Endothelial cell of umbilical vein (primary cell): Measurements from ENCODE around the gene BRF1. TPM values are rescaled to one million over a fixed set of nuclear protein-coding genes. Genes with fewer than 3 reads are reported as not detected.

Experiments used
- BruUV-seq: library from RNA; stranded (reverse); fragments of 400-500 nt; replicated peaks from 2 replicates; lab custom pipeline; 2021; lab: Mats Ljungman, UMichigan
- CTCF ChIA-PET: fragments of 300-600, 350-600 bp; sonication (Branson Sonifier 250); formaldehyde crosslinking; loops from one replicate; lab custom pipeline; 2021; ENCODE audit warnings: antibody characterized with exemption, inconsistent platforms; lab: Charles Lee
- POLR2A ChIA-PET: fragments of 300-600, 350-600 bp; sonication (Branson Sonifier 250); formaldehyde crosslinking; loops from one replicate; lab custom pipeline; 2021; ENCODE audit warnings: antibody characterized with exemption, inconsistent platforms; lab: Charles Lee
- DNase-seq: peaks from one replicate; pipeline ENCODE4 v3.0.0-alpha.2; 2011; ENCODE audit warnings: low read depth, low spot score
- FAIRE-seq: peaks from 2 replicates; lab custom pipeline; 2011; peaks lifted over from hg19 to GRCh38; lab: Jason Lieb, UNC
- H2AFZ ChIP-seq: 2 replicates; pipeline ENCODE4 v1.6.0; 2012; ENCODE audit warnings: low read depth, low read length, control low read depth, inconsistent platforms
- H3K27ac ChIP-seq: 2 replicates; pipeline ENCODE4 v1.5.1; 2011; ENCODE audit warnings: low read depth, mild to moderate bottlenecking, control low read depth, low read length, moderate library complexity; ENCODE audit not compliant: insufficient read depth
- H3K27me3 ChIP-seq, 2 experiments: 2 replicates each; pipeline versions ENCODE4 v1.6.0 to v1.6.1; 2011; ENCODE audit warnings: low read length in 2 of 2, mixed read lengths in 1 of 2; ENCODE audit not compliant: control insufficient read depth in 2 of 2, insufficient read depth in 2 of 2
- H3K36me3 ChIP-seq, 2 experiments: 2 replicates in 1 of 2; 3 replicates in 1 of 2; pipeline ENCODE4 v1.5.1; 2011; ENCODE audit warnings: low read length in 2 of 2, mild to moderate bottlenecking in 1 of 2, moderate library complexity in 1 of 2; ENCODE audit not compliant: control insufficient read depth in 2 of 2, insufficient read depth in 2 of 2; ENCODE audit errors: extremely low read depth in 1 of 2
- H3K4me1 ChIP-seq: 3 replicates; pipeline ENCODE4 v1.5.1; 2011; ENCODE audit warnings: mild to moderate bottlenecking, low read length; ENCODE audit not compliant: control insufficient read depth, insufficient read depth; ENCODE audit errors: extremely low read depth
- H3K4me2 ChIP-seq: 2 replicates; pipeline ENCODE4 v1.6.1; 2011; ENCODE audit warnings: low read length, control low read depth, mixed read lengths; ENCODE audit not compliant: insufficient read depth
- H3K4me3 ChIP-seq, 3 experiments: fragments of 200-600 bp in 1 of 3; sonication (generic), shearing (Covaris generic) in 1 of 3; replicated peaks in 1 of 3; 2 replicates each; pipeline ENCODE4 v1.5.1; 2011 to 2016; ENCODE audit warnings: control low read depth in 3 of 3, low read length in 3 of 3, mild to moderate bottlenecking in 2 of 3, inconsistent platforms in 1 of 3, low read depth in 1 of 3, moderate library complexity in 1 of 3; ENCODE audit not compliant: insufficient read depth in 1 of 3
- H3K79me2 ChIP-seq: 2 replicates; pipeline ENCODE4 v1.6.0; 2012; ENCODE audit warnings: low read length, inconsistent platforms; ENCODE audit not compliant: control insufficient read depth, insufficient read depth
- H3K9ac ChIP-seq: replicated peaks from 2 replicates; pipeline ENCODE3; 2011; ENCODE audit warnings: low read length, control low read depth; ENCODE audit not compliant: insufficient read depth; ENCODE audit errors: extremely low read depth
- H3K9me1 ChIP-seq: replicated peaks from 3 replicates; pipeline ENCODE4 v1.6.0; 2011; ENCODE audit warnings: mild to moderate bottlenecking, low read length; ENCODE audit not compliant: control insufficient read depth, insufficient read depth; ENCODE audit errors: extremely low read depth
- H3K9me3 ChIP-seq: replicated peaks from 2 replicates; pipeline ENCODE4 v1.5.1; 2012; ENCODE audit warnings: low read length, inconsistent platforms; ENCODE audit not compliant: control insufficient read depth, insufficient read depth
- H4K20me1 ChIP-seq: replicated peaks from 2 replicates; pipeline ENCODE3; 2011; ENCODE audit warnings: mild to moderate bottlenecking, low read length; ENCODE audit not compliant: control insufficient read depth, insufficient read depth; ENCODE audit errors: extremely low read depth
- EZH2 ChIP-seq: IDR thresholded peaks from 2 replicates; pipeline ENCODE4 v1.6.1; 2012; ENCODE audit warnings: borderline replicate concordance, low read depth, mild to moderate bottlenecking, moderate library complexity, low read length, inconsistent platforms; ENCODE audit not compliant: severe bottlenecking
- FOS ChIP-seq: IDR thresholded peaks from 2 replicates; pipeline ENCODE4 v1.6.1; 2011; ENCODE audit warnings: mild to moderate bottlenecking, low read length, moderate library complexity, borderline replicate concordance; ENCODE audit not compliant: insufficient read depth
- GATA2 ChIP-seq: IDR thresholded peaks from 2 replicates; pipeline ENCODE4 v1.7.0; 2011; ENCODE audit warnings: low read depth, mild to moderate bottlenecking, moderate library complexity, mixed read lengths, low read length; ENCODE audit not compliant: insufficient read length, insufficient read depth
- JUN ChIP-seq: IDR thresholded peaks from 2 replicates; pipeline ENCODE4 v1.6.1; 2011; ENCODE audit warnings: borderline replicate concordance, low read depth; ENCODE audit not compliant: insufficient read length, insufficient read depth
- MYC ChIP-seq: IDR thresholded peaks from one replicate; pipeline ENCODE4 v1.6.1; 2011; ENCODE audit warnings: mild to moderate bottlenecking, low read depth, low read length
- POLR2A ChIP-seq: IDR thresholded peaks from 2 replicates; pipeline ENCODE4 v1.6.1; 2012; ENCODE audit warnings: low read depth, mild to moderate bottlenecking, control low read depth, low read length
- POLR2AphosphoS5 ChIP-seq: IDR thresholded peaks from 2 replicates; pipeline ENCODE4 v1.6.1; 2012; ENCODE audit warnings: low read depth, mild to moderate bottlenecking, control low read depth, low read length, moderate library complexity; ENCODE audit not compliant: insufficient read depth
- dilution Hi-C: fragments of 300-500 bp; cut with MboI; formaldehyde crosslinking; loops from one replicate; pipeline ENCODE4 v1.15.0; 2019; ENCODE audit warnings: low sequenced_read_pairs; ENCODE audit not compliant: extremely low pct_ligation_motif_present
- intact Hi-C: fragments of 100-400 bp; cut with micrococcal nuclease; formaldehyde crosslinking; loops from one replicate; pipeline ENCODE4 v1.10.0; 2022
- polyA plus RNA-seq, 4 experiments: library from polyadenylated mRNA; depleted of rRNA in 3 of 4; stranded (reverse) in 3 of 4; unstranded in 1 of 4; fragments of >200 nt; gene quantifications; 2 replicates each; pipeline versions ENCODE4 v1.2.1 to v1.2.3, GENCODE V29; 2011 to 2012; ENCODE audit warnings: missing spikeins in 1 of 4
- total RNA-seq: library from RNA; stranded (reverse); gene quantifications from 2 replicates; pipeline ENCODE4 v1.2.3, GENCODE V29; 2021
- TF ChIP-seq, protein P1 (sequence below), 2 donors: IDR thresholded peaks; 1 replicate in 1 of 2; 2 replicates in 1 of 2; pipeline ENCODE4 v1.5.1; 2011; ENCODE audit warnings: low read length in 2 of 2, mild to moderate bottlenecking in 2 of 2, moderate library complexity in 2 of 2, control low read depth in 1 of 2, inconsistent platforms in 1 of 2, low read depth in 1 of 2; ENCODE audit not compliant: insufficient read depth in 1 of 2; ENCODE audit errors: extremely low read depth in 1 of 2
- TF ChIP-seq, protein P2 (sequence below): IDR thresholded peaks from 2 replicates; pipeline ENCODE4 v1.6.1; 2011; ENCODE audit not compliant: insufficient read depth, insufficient read length

The BRF1 gene
- total and polyA plus RNA-seq, 2 donors (not counting 3 experiments of a cell fraction or from before 2014, with no cell fraction given): 19.0 to 47.2 TPM

DNA sequence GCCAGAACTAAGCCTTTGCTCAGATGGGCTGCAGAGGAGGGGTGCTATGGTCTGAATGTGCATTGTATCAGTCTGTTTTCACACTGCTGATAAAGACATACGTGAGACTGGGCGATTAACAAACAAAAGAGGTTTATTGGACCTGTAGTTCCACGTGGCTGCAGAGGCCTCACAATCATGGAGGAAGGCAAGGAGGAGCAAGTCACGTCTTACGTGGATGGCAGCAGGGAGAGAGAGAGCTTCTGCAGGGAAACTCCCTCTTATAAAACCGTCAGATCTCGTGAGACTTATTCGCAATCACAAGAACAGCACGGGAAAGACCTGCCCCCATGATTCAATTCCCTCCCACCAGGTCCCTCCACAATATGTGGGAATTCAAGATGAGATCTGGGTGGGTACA is 3.8 kb upstream of the BRF1 start:
- Histone ChIP-seq H3K79me2 (peaks cover 6% of the 10 kb centered on the region), H3K36me3 (no peaks in the 10 kb centered on the region), H3K27me3 (no peaks in the 10 kb centered on the region), H4K20me1 (no peaks in the 10 kb centered on the region), H3K4me3 (no peak overlapping the region), H3K27ac (no peak overlapping the region), H3K9me1 (no peaks in the 10 kb centered on the region), H2AFZ (no peak overlapping the region), H3K4me2 (no peak overlapping the region), H3K9me3 (no peaks in the 10 kb centered on the region), H3K9ac (no peak overlapping the region), H3K4me1 (peaks cover 5% of the 10 kb centered on the region)
- CTCF ChIA-PET: no interaction called here
- TF ChIP-seq EZH2 (no peak), POLR2AphosphoS5 (no peak), FOS (no peak), POLR2A (no peak), JUN (no peak), MYC (no peak), GATA2 (no peak)
- TF ChIP-seq, protein P1, sequence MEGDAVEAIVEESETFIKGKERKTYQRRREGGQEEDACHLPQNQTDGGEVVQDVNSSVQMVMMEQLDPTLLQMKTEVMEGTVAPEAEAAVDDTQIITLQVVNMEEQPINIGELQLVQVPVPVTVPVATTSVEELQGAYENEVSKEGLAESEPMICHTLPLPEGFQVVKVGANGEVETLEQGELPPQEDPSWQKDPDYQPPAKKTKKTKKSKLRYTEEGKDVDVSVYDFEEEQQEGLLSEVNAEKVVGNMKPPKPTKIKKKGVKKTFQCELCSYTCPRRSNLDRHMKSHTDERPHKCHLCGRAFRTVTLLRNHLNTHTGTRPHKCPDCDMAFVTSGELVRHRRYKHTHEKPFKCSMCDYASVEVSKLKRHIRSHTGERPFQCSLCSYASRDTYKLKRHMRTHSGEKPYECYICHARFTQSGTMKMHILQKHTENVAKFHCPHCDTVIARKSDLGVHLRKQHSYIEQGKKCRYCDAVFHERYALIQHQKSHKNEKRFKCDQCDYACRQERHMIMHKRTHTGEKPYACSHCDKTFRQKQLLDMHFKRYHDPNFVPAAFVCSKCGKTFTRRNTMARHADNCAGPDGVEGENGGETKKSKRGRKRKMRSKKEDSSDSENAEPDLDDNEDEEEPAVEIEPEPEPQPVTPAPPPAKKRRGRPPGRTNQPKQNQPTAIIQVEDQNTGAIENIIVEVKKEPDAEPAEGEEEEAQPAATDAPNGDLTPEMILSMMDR (IDR thresholded peaks at IDR 0.05; ENCODE audit: extremely low read depth in 1 of 2, insufficient read depth in 1 of 2, low read depth in 1 of 2, low read length in 2 of 2): no peak
- TF ChIP-seq, protein P2, sequence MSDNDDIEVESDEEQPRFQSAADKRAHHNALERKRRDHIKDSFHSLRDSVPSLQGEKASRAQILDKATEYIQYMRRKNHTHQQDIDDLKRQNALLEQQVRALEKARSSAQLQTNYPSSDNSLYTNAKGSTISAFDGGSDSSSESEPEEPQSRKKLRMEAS: no peak
- intact Hi-C loops (loop anchor here (5.0 to 10.0 kb wide), 3 partner anchors 60 to 327 kb away; partner anchors contain the start of genes AHNAK2, BTBD6 and MTA1), dilution Hi-C loops (no loop called here)
- BruUV-seq: no TSS peak
- FAIRE-seq (no peak), DNase-seq (no peak)
- POLR2A ChIA-PET: no interaction called here
